HG03064 (cell line): ENCODE results near the gene CSNK1G2.

Experiments used
- ATAC-seq: cut with Tn5 transposase; IDR thresholded peaks from one replicate; pipeline ENCODE4 v1.9.1; 2021; ENCODE audit warnings: low read depth; ENCODE audit not compliant: unreplicated experiment

The CSNK1G2 gene

DNA sequence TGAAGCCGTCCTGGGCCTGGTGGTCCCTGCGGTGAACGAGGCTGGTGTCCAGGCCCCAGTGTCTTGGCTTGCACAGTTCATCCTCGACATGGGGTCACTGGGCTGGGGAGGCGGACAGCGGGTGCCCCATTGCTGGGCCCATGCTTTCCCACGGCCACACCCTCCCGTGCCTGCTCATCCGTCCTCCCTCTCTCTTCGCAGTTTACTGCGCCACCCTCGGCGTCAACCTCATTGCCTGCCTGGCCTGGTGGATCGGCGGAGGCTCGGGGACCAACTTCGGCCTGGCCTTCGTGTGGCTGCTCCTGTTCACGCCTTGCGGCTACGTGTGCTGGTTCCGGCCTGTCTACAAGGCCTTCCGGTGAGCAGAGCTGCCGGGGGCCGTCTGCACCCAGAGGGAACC is 23.0 kb upstream of the CSNK1G2 start:
- ATAC-seq: no peak

DNA sequence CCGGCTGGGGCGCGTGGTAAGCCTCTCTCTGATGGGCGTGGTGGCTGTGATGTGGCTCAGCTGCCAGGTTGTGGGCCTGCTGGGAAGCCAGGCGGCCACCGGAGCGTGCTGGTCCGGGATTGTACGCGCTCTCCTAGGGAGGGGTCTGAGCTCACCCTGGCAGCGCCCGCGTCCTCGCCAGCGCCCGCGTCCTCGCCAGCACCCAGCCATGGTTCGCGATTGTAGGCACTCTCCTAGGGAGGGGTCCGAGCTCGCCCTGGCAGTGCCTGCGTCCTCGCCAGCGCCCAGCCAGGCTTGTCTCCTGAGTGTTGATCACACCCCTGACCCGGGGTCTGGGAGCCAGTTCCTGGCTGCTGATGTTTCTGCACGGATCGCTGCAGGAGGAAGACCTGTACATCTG is 22.0 kb upstream of the CSNK1G2 start:
- ATAC-seq: no peak

DNA sequence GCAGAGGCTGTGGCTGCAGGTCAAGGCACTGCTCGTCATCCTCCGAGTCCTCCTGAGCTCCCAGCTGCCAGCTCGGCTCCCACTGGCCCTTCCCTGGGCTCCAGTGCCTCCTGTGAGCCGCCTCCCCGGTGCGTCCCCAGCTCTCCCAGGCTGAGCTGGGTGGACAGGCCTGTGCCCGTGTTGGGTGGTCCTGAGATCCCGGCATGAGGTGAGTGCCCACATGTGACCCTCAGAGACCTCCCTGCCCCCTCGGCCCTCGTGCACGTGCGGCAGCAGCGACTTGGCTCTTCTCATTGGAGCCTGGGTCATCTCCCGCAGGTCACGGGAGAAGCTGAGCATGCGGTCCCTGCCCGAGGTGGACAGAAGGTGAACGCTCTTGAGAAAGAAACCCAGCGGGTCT is 20.3 kb upstream of the CSNK1G2 start:
- no peak for ATAC-seq

DNA sequence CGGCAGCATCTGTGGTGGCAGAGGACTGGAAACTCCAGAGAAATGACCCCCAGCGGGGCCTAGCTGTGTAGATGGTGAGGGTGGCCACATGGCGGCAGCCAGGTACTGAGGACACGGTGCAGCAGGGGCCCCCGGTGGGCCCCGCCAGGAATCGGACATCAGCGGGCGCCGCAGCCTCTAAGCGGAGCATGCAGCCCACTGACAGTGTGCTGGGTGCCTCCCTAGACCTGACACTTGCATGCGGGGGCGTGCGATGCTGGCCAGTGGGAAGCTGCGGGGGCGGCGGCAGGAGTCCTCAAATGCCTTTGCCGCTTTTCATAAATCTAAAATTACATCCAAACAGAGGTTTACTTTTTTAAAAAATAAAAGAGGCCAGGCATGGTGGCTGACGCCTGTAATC is 19.6 kb upstream of the CSNK1G2 start:
- no peak for ATAC-seq

DNA sequence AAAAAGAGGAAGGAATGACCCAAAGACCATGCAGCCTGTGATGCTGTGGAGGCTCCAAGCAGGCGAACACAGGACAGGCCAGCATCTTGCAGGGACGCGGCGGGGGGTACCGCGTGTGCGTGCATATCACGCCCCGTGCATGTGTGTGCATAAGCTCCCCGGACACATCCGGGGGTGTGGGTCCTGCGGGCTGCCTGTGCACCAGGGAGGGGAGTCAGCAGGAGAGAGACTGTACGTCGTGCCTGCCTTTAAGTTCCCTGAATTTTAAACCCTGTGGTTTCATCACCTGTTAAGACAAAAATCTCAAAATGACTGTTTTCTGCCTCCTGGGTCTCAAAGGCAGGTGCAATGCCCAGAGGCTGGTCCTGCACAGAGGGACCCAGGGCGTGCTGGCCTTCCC is 19.1 kb upstream of the CSNK1G2 start:
- no peak for ATAC-seq

DNA sequence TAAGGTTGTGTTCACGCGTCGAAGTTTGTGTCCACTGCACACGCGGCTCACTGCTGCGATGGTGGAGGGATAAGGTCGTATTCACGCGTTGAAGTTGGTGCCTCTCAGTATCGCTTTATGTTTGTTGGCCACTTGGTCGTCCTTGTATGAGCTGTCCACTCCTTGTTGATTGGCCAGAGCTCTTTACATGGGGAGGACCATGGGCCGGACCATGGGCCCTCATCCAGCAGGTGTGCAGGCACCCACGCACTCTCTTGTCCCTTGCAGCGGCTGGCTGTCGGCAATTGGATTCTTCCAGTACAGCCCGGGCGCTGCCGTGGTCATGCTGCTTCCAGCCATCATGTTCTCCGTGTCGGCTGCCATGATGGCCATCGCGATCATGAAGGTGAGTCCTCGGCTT is 18.2 kb upstream of the CSNK1G2 start:
- no peak for ATAC-seq

DNA sequence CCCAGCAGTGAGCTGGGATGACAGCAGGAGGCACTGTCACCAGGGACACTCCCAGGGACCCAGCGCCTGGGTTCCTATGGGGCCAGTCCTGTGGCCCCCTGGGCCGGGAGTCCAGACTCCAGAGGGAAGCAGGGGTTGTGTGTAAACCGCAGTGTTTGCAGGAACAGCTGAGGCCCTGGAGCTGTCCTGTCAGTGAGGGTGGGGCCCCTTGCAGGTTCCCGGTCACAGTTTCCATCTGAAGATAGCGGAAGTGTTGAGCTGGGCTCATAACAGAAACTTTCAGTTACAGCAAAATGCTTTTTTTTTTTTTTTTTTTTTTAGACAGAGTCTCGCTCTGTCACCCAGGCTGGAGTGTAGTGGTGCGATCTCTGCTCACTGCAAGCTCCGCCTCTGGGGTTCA is 17.7 kb upstream of the CSNK1G2 start:
- ATAC-seq: no peak

DNA sequence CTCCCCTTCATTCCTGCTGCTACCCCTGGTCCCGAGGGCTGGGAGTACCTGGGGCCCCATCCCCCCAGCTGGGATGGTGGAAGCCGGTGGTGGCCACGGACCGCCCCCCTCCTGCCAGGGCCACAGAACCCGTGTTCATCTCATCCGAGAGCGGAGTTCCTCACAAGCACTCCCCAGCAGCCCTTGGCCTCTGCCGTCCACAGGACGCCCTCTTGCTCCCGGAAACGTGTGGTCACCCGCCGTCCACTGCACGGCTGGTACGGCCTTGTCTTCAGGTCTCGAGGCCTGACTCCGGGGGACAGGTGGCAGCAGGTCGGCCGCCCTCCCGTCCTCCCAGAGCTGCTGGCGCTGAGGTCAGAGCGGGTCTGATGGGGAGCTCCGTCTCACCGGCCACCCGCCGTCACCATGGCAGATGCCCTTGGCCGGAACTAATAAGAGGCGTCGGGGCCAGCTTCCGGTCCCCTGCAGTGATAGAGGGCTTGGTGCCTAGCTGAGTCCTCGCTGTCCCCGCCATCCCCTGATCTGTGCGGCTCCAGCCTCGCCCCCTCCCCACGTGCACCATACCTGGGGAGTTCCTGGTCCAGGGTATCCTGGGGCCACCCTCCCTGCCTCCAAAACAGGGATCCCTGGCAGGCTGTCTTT is 16.5 kb upstream of the CSNK1G2 start:
- ATAC-seq: no peak

DNA sequence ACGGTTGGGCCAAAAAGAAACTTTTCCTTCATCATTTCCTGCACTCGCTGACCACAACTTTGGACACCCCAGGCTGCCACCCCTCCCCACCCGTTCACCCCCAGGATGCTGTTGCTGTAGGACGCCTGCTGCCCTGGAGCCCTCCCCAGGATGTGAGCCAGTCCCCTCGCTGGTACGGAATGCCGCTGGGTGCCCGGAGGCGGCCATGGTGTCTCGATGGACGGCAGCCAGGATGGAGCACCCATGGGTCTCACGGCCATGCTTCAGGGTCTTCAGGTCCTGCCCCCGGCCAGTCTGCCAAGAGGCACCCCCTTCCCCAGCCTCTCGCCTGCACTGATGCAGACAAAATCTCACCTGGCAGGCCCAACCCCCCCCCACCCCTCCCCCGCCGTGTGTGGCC is 15.4 kb upstream of the CSNK1G2 start:
- ATAC-seq: no peak

DNA sequence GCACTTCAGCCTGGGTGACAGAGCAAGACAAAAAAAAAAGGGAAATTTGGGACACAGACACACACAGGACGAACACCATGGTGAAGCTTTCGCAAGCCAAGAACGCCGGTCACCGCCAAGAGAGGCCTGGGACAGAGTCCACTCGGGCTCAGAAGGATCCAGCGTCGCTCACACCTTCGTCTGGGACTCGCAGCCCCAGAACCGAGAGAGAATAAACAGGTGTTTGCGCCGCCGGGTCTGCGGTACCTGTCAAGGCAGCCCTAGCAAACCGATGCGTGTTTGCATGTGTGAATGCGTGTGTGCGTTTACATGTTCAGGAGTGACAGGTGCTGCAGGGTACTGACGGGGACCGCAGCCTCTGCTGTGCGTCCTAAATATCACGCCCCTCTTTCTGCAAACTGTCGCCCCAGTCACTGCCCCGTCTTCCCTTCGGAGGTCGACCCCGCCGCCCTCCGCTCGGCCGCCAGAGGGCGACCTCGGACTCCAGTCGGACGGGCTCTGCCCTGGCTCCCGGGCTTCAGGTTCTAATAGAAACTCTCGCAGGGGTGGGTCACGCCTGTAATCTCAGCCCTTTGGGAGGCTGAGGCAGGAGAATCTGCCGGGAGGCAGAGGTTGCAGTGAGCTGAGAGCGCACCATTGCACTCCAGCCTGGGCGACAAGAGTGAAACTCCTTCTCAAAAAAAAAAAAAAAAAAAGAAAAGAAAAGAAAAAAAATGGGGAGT is 11.8 kb upstream of the CSNK1G2 start:
- no peak for ATAC-seq

DNA sequence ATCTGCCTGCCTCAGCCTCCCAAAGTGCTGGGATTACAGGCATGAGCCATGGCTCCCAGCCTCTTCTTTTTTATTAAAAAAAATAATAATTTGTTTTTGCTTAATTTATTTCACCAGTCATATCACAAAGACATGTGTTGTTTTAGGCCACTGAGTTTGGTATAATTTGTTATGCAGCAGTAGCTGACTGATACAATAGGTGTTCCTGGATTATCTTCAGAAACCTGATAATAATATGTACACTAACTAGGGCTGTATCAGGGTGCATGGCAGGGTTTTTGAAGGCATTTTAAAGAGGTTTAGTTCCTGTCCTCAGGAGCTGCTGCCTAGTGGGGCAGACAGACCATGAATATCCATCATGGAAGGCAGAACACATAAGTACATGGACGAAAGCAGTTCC is 9.5 kb upstream of the CSNK1G2 start:
- no peak for ATAC-seq

DNA sequence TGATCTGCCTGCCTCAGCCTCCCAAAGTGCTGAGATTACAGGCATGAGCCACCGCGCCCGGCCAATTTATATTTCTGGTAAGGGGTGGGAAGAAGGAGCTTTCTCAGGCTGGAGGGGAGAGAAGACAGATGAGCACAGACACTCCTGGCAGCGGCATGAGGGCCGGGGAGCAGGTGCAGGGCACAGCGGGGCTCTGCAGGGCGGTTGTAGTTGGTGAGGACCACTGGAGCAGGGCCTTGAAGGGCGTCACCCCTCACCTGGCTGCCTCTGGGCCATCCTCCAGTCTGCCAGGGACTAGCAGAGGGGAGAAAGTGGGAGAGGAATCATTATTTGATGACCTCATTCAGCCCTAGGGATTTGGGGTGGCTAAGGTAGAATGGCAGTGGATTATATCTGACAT is 8.6 kb upstream of the CSNK1G2 start:
- ATAC-seq: no peak

DNA sequence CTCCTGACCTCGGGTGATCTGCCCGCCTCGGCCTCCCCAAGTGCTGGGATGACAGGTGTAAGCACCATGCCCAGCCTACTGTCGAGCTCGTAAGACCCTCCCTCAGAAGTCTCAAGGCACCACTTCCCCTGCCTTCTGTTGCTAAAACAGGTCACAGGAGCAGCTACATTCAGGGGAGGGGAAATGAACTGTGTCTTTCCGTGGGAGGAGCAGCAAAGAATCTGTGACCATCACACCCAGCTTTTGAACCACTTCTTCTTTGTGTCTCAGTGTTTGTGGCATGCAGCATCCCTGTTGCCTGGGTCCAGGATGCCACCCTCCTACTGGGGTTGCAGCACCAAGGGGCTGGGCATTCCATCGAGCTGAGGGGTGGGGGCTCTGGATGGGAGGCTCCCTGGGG is 7.7 kb upstream of the CSNK1G2 start:
- no peak for ATAC-seq

DNA sequence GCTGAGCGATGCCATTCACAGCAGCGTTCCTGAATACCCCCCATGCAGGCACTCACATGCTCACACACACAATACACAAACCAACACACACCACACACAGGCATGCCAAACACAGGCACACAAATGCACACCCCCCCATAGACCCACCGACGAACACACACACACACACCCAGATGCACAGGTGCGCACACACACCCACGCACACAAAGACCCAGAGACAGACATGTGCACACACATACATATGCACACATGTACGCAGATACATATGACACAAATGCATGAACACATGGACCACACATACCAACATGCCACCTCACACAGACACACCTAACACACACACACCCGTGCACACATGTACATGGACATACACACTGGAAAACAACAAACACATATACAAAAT is 7.0 kb upstream of the CSNK1G2 start:
- ATAC-seq: no peak

DNA sequence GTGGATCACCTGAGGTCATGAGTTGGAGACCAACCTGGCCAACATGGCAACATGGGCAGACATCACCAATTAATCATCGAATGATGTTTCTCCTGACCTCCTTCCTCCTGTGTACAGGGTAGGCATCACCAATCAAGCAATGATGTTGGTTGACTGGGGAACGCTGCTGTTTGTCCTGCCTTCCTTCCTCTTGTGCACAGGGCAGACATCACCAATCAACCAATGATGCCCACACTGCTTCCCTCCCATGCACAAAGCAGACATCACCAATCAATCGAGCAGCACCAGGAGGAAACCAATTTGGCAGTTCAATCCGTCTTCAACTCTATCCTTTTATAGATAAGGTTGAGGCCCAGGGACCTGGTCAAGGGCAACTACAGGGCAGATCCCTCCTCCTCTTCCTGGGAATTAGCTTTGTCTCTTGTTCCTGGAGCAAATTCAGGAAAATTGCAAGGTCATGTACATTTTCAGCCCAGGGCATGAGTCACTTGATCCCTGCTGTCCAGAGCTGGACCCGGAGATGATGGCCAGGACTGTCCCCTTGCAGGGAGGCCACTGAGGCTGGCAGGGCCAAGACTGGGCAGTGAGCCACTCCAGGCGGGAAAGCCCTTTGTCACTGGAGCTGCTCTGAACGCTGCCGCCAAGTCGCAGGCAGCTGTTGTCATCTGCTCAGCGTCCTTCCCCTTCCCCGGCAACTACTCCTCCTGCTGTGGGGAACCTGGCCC is 5.3 kb upstream of the CSNK1G2 start:
- no peak for ATAC-seq

DNA sequence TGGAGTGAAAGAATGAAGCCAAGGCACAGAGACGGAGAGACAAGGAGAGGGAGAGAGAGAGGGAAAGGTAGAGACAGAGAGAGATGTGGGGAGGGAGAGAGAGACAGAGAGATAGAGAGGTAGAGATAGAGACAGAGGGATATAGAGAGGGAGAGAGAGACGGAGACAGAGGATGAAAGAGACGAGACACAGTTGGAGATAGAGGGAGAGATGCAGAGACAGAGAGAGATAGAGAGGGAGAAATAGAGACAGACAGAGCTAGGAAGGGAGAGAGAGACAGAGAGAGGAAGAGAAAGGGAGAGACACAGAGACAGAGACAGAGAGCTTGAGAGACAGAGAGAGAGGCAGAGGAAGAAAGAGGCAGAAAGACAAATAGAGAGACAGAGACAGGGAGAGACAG is 4.5 kb upstream of the CSNK1G2 start:
- no peak for ATAC-seq

DNA sequence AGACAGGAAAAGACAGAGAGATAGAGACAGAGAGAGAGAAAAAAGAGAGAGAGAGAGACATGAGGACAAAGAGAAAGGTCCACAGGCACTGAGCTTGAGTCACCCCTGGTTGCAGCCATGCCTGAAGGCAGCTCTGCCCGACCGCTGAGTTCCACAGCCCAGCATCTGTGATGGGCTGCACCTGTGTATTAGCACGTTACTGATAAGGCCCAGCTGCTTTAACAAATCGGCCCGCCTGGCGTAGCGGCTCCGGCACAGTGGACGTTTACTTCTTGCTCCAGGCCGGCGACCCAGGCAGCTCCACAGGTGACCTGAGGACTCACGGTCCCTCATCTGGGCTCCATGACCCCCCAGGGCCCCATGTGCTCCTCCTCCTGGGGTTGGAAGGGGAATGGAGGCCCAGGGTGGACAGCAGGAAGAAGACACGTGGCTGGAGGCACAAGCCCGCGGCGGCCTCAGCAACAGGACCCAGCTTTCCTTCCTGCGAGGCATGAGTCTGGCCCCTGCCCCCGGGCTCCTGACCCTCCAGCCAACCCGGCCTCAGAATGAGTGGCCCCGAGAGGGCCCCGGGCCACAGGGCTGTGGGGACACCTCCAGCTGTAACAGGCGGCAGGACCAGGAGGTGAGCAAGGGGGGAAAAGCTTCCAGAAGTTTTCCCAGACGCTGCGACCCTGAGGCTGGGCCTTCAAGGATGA is 3.9 kb upstream of the CSNK1G2 start:
- ATAC-seq: no peak

DNA sequence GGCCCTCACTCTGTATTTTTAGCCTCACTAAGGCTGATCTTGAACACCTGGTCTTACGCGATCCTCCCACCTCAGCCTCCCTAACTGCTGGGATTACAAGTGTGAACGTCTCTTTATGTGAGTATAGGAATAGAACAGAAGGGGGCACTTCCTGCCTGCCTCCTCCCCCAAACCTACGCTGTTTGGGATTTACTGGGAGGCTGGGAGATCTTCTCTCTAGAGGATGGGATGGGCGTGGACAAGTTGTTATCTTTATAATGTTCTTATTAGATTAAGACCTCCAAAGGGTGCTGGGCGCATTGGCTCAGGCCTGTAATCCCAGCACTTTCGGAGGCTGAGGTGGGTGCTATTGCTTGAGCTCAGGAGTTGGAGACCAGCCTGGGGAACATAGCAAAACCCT is 2.9 kb upstream of the CSNK1G2 start:
- no peak for ATAC-seq

DNA sequence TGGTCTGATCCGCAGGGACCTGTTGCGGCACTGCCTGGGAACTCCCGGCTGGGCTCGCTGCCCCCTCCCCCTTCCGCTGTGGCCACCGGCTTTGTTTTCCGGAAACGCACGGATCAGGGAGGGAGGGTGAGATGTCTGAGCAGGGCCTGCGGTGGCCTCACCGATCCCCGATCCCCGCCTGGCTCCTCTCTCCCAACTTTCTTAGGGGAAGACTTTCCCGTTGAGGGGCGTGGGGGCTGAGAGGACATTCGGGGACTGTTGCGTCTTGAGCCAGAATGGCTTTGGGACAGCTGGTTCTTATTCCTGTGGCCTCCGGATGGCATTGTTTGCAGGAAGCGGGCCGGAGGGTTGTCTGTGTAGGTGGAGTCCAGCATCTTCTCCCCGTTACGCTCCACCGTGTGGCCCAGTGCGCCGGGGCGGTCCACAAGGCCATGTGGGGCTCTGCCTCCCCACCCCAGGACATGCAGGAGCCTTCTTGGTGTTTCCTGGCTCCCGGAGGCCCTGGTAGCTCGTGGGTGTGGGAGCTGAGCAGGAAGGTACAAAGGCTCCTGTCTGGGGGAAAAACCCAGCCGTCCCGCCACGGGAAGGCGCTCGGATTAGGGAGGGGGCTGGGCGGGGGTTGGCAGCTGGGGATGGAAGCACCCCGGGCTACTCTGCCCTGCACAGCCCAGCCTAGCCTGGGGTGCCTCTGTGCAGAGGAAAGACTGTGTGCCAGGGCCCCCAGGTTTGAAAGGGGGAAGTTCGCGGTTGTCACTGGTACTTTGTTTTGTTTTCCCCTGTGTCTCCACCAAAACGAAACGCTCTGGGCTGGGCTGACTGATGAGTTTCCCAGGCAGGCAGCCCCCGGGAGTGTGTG is 1.3 kb downstream of the CSNK1G2 start:
- ATAC-seq: no peak

DNA sequence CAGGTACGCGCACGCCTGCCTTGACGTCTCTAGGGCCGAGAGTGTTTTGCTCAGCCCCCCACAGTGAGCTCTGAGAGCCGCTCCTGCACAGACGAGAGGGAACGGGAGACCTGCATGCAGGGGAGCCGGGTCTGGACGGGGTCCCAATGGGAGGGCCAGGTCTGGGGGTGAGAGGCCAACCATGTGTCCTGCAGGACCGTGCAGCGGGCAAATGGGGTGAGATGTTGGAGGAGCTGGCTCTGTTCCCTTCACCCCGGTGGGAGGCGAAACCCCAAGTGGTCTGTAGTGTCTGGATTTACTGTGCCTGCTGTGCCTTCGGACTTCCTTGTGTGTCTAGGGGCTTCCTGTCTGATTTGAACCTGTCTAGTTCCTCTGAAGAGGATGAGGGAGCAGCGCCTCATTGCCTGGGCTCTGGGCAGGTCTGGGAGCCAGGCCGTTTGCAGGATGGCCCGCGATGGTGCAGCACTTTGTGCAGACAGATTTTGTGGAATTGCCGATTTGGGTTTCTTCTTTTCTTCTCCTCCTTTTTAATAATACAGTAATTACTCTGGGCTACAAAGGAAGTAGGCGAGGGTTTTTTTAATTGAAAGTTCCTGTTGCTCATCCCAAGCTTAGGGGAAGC is 2.1 kb downstream of the CSNK1G2 start:
- ATAC-seq: no peak
